Embryonic facial prominence (tissue), 1 donor: ENCODE measurements around the gene GRID1.

ENCODE experiments used
- DNase-seq: peaks from one replicate; pipeline ENCODE4 v3.0.0-alpha.2; 2016; ENCODE audit errors: extremely low spot score

Gene GRID1

GRCh38 chr10:86139066-86139657, 227.4 kb downstream of the GRID1 start:
- no peak for DNase-seq

DNA sequence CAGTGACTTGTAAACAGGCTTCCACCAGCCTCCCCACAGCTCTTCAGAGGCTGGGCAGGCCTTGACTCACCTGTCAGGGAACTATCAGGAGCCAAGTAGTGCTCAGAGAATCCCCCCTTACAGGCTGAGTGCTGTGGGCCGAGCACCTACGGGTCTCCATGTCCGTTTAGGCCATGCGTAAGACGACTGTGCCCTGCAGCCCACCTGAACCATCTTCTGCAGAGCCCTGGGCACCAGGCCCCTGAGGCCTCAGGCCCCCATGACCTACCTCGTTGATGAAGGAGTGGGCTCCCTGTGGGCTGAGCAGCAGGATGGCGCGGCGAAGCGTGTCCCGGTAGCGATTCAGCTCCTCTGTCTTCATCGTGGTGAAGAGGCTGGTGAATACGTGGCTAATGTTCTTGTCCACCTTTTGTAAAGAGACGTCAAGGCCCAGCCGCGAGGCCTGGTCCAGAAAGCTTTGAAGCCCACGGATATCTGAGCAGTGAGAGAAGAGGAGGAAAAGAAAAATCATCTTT, 228.0 kb downstream of the GRID1 start:
- DNase-seq: no peak

GRCh38 chr10:86137561-86137960, 229.0 kb downstream of the GRID1 start:
- no peak for DNase-seq

GRCh38 chr10:86136934-86137333, 229.7 kb downstream of the GRID1 start:
- DNase-seq: no peak

GRCh38 chr10:86135191-86135590, 231.4 kb downstream of the GRID1 start:
- DNase-seq: no peak

- no peak for DNase-seq
Measured at GRCh38 chr10:86130737-86131475, 235.7 kb downstream of the GRID1 start.

- DNase-seq: no peak
Measured at GRCh38 chr10:86130041-86130440, 236.6 kb downstream of the GRID1 start.

DNA sequence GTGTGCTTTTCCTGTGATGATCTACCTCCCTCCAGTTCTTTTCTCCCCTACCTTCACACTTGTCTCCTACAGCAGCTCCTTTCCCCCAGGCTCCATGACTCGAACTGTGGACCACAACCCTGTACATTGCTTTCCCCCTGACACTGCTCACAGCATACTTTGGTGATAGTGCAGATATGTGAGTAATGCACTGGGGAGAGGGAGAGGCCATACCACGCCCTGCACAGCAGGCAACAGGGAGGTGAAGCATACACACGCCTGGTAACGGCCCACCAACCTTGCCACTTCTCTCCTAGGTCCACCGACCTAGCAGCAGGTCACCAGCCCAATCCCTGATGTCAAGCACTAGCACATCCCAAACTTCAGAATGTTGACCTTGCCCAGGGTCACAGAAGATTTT, 238.2 kb downstream of the GRID1 start:
- DNase-seq: no peak

- no peak for DNase-seq
Measured at GRCh38 chr10:86127274-86127819, 239.2 kb downstream of the GRID1 start.

- no peak for DNase-seq
Measured at GRCh38 chr10:86124734-86125133, 241.9 kb downstream of the GRID1 start.

DNA sequence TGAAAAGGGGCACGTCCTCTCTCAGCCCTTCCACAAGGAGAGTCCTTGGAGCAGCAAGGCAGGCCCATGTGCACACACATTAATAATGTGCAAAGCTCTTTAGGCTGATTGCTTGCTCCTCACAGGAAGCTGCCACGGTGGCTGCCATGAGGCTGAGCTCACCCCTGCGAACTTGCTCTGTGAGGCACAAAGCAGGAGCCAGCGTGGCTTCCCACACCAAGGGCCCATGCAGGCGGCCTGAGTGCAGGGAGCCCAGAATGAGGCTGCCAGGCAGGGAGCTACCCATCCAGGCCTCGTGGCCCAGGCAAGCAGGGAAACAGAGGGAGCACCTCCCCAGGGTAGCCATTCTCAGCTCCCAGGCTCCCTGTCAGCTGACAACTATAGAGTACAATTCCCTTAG, 242.9 kb downstream of the GRID1 start:
- DNase-seq: no peak

GRCh38 chr10:86123304-86123703, 243.3 kb downstream of the GRID1 start:
- no peak for DNase-seq

DNA sequence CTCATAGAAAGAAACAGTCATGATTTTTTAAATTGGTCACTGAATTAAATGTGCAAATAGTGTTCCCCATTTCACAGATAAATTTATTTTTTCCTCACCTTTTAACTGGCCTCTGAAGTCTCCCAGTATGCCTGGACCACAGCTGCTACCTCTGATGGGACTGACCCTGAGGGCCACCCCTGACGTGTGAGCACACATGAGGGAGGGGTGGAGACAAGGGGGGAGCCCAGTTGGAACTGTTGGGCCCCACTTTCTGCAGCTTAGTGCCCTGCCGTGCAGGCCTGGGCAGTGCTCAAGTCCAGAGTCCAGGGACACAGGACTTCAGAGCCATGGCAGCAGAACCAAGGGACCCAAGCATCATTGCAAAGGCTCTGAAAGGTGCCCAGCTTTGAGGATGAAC, 243.9 kb downstream of the GRID1 start:
- DNase-seq: no peak

DNA sequence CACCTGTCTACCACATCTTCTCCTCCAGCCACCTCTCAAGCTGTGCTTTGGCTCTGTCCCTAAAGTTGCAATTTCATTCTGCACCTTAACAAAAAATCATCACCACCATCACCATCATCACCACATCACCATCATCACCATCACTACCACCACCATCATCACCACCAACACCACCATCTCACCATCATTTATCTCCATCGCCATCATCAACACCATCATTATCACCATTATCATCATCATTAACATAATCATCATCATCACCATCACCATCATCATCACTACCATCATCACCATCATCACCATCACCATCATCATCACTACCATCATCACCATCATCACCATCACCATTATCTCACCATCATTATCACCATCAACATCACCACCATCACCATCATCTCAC, 245.4 kb downstream of the GRID1 start:
- DNase-seq: no peak

- DNase-seq: no peak
Measured at GRCh38 chr10:86117051-86117450, 249.5 kb downstream of the GRID1 start.

GRCh38 chr10:86113983-86114382, 252.6 kb downstream of the GRID1 start:
- DNase-seq: no peak

GRCh38 chr10:86113501-86113900, 253.1 kb downstream of the GRID1 start:
- DNase-seq: no peak

- no peak for DNase-seq
Measured at GRCh38 chr10:86113044-86113443, 253.6 kb downstream of the GRID1 start.

DNA sequence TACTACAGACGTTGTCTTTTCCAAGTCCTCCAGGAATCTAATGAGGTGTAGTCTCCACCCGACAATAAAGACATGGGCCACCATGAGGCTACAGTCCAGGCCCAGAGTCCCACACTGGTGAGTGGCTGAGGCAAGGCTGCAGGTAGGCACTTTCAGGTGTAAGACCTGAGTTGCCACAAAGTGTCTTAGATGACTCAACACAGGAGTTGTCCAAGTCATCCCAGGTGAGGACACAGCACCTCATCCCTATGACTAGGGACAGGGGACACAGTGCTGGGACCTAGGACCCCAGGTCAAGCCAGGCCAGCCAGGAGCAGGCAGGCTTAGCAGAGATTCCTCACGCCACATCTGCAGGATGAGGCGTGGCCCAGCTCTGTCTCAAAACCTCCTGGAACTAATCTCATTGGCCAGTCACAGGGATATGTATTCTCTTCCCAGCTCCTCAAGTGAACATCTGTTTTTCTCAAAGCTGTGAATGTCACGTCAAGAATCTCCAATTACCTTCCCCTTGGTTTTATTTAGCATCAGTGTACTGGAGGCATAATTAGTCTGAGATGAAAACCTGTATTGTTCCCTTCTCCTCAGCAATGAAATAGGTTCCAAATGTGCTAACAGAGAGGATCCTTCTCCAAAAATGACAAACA, 254.6 kb downstream of the GRID1 start:
- no peak for DNase-seq

GRCh38 chr10:86110156-86110786, 256.3 kb downstream of the GRID1 start:
- no peak for DNase-seq

- no peak for DNase-seq
Measured at GRCh38 chr10:86109421-86109820, 257.2 kb downstream of the GRID1 start.

- no peak for DNase-seq
Measured at GRCh38 chr10:86108696-86109095, 257.9 kb downstream of the GRID1 start.
